NCI-H1930 (cell line): ENCODE data around the gene OR6C75.
"Not testable (repeated sequence)": the region's sequence is repeated elsewhere in the genome, so short reads cannot be mapped to it uniquely, and the experiment has no call there.

Experiments used
- DNase-seq, 2 experiments: peaks; one replicate each; lab custom pipeline; 2025; lab: John Stamatoyannopoulos, UW

OR6C75 gene

GRCh38 chr12:55362675-55363074 is at the start of gene OR6C75:
Gene OR6C75 (plus strand): TSS chr12:55362975. CDS start chr12:55365111, 2,136 bp downstream.
- no peak for DNase-seq

GRCh38 chr12:55314043-55314442 is 48.7 kb upstream of the OR6C75 start, which contains the start of gene OR6C1:
Gene OR6C1 (plus strand): TSS chr12:55314343. CDS start chr12:55320600, 6,257 bp downstream.
- no peak for DNase-seq

GRCh38 chr12:55320201-55320600 is 42.6 kb upstream of the OR6C75 start:
- no peak for DNase-seq

GRCh38 chr12:55325801-55326200 is 37.0 kb upstream of the OR6C75 start:
- DNase-seq, result not testable (repeated sequence)

GRCh38 chr12:55330446-55330845 is 32.3 kb upstream of the OR6C75 start, which contains the start of gene OR6C3:
Gene OR6C3 (plus strand): TSS chr12:55330746. CDS start chr12:55331701, 955 bp downstream.
- DNase-seq, result no peak

GRCh38 chr12:55336002-55336401 is 26.8 kb upstream of the OR6C75 start:
- no peak for DNase-seq

- not testable (repeated sequence) for DNase-seq
Observed at GRCh38 chr12:55355338-55355737, 7.4 kb upstream of the OR6C75 start.

- no peak for DNase-seq
Observed at GRCh38 chr12:55365086-55365485, 2.3 kb downstream of the OR6C75 start.

- no peak for DNase-seq
Observed at GRCh38 chr12:55372521-55372920, 9.7 kb downstream of the OR6C75 start.

GRCh38 chr12:55385891-55386290 is 23.1 kb downstream of the OR6C75 start:
- DNase-seq, result no peak

GRCh38 chr12:55392032-55392795 is 29.4 kb downstream of the OR6C75 start:
- no peak for DNase-seq

GRCh38 chr12:55396326-55396725 is 33.6 kb downstream of the OR6C75 start:
- DNase-seq, result no peak

- DNase-seq, result no peak
Observed at GRCh38 chr12:55400229-55400628, 37.5 kb downstream of the OR6C75 start, which contains the start of gene OR6C65. Gene OR6C65 (plus strand): TSS chr12:55400529. CDS start chr12:55400529, 0 bp downstream.

- no peak for DNase-seq
Observed at GRCh38 chr12:55407866-55408265, 45.1 kb downstream of the OR6C75 start.

- not testable (repeated sequence) for DNase-seq
Observed at GRCh38 chr12:55409133-55409532, 46.4 kb downstream of the OR6C75 start.

- DNase-seq, result not testable (repeated sequence)
Observed at GRCh38 chr12:55412138-55412537, 49.4 kb downstream of the OR6C75 start.

- DNase-seq, result not testable (repeated sequence)
Observed at GRCh38 chr12:55413498-55414388, 51.0 kb downstream of the OR6C75 start.

- not testable (repeated sequence) for DNase-seq
Observed at GRCh38 chr12:55414396-55414823, 51.6 kb downstream of the OR6C75 start.

GRCh38 chr12:55414889-55415288 is 52.1 kb downstream of the OR6C75 start:
- not testable (repeated sequence) for DNase-seq

- DNase-seq, result no peak
Observed at GRCh38 chr12:55416961-55417360, 54.2 kb downstream of the OR6C75 start.
